ENCODE results near the gene DYNC2H1.
"Not testable (repeated sequence)": the region's sequence is repeated elsewhere in the genome, so short reads cannot be mapped to it uniquely, and the experiment has no call there.

Gene DYNC2H1

GRCh38 chr11:103091064-103091800, 18.0 kb upstream of the DYNC2H1 start:
- Mint-ChIP-seq H3K27ac (peak overlapping the region; percentile 96), H3K36me3 (peaks cover 5 to 8% of the 10 kb centered on the region in 2 donors), H3K4me3 (peak overlapping the region; percentile 93 to 97), H3K27me3 (peaks cover 10 to 16% of the 10 kb centered on the region in 2 donors), H3K4me1 (peaks cover 6 to 23% of the 10 kb centered on the region in 2 donors), H3K9me3 (no peaks in the 10 kb centered on the region)
- ATAC-seq (replicated peaks): peak; percentile 71 to 72
- peak; percentile 25 for DNase-seq

DNA sequence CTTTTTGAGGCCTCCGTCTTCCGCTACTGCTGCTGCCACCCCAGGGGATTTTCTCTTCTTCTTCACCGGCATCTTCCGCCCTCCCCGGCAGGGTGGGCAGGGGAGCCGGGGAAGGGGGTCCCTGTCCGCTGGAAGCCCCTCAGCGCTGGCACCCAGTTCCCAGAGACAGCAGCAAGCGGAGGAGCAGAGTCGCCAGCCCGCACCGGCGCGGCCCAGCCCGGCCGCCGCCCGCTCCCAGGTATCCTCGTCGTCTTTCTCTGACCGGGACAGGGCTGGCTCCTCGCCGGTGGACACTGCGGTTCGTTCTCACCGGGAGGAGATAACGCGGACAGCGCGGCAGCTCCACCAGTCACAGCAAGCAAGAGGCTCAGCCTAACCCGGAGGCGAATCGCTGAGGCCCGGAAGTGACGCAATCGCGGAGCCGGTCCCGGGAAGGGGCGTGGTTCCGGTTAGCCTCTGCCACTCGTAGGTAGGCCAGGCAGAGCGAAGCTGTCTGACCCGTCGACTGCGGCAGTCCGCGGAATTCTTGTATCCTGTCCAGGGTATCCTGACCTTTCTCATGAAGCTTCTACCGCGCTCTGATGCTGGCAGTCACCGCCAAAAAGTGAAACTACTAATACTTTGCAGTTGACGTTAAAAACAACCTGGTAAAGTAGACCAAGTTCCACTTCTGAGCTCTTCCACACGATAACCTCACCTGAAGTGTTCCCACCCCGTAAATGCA, 17.3 kb upstream of the DYNC2H1 start, which contains the start of gene DCUN1D5:
Gene DCUN1D5, minus strand, starts transcription at position 360 of the 724 bp plus-strand sequence. Its CDS starts 288 bp downstream, at position 72.
- H3K27ac Mint-ChIP-seq: peak within 1 kb of the TSS; percentile 96
- peak; percentile 99 to 100 for ATAC-seq (replicated peaks)
- H3K4me1 Mint-ChIP-seq: peaks cover 3 to 23% of the 10 kb centered on the region in 2 donors
- H3K36me3 Mint-ChIP-seq: peaks cover 2 to 4% of the 10 kb centered on the region in 2 donors
- peaks cover 18 to 24% of the 10 kb centered on the region in 2 donors for H3K27me3 Mint-ChIP-seq
- DNase-seq: peak; percentile 93
- H3K4me3 Mint-ChIP-seq: peak within 1 kb of the TSS; percentile 93 to 97
- H3K9me3 Mint-ChIP-seq: no peaks in the 10 kb centered on the region

DNA sequence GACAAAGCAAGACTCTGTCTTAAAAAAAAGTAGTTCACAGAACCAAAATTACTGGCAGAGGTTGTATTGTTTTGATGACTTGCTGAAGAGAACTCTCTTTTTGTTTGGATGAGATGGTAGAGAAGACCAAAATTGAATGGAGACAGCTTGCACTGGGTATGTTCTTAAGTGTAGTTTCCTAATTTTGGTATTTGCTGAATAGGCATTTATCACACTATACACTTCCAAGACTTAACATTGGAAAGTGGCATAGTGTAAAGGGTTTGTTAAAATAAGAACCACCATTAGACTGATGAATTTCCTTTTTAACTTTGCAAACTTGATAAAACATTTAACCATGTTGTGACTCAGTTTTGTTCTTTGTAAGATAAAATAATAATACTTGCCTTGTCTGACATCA, 11.9 kb upstream of the DYNC2H1 start:
- Mint-ChIP-seq H3K4me1 (peaks cover 3 to 5% of the 10 kb centered on the region in 2 donors), H3K4me3 (no peak overlapping the region), H3K9me3 (no peaks in the 10 kb centered on the region), H3K36me3 (no peaks in the 10 kb centered on the region), H3K27me3 (peaks cover 44 to 58% of the 10 kb centered on the region in 2 donors), H3K27ac (no peak overlapping the region)
- no peak for DNase-seq
- no peak for ATAC-seq (replicated peaks)

DNA sequence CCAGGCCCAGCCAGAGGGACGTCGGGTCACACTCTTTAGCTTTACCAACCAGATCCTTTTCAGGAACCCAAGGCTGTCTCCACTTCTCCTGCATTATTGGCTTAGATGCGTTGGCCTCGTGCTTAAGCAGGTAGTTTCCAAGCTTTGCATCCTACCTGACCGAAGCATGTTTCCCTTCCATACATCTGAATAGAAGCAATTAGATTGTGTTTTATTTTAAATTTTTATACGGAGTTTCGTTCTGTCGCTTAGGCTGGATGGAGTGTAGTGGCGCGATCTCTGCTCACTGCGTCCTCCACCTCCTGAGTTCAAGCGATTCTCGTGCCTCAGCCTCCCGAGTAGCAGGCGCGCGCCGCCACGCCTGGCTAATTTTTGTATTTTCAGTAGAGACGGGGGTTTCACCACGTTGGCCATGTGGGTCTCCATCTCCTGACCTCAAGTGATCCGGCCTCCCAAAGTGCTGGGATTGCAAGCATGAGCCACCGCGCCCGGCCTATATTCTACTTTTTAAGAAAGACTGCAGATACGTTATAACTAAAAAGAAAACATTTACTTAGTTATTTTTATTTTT, 677 bp downstream of the DYNC2H1 start:
- Mint-ChIP-seq H3K36me3 (no peaks in the 10 kb centered on the region), H3K27ac (peak overlapping the region; percentile 83), H3K9me3 (no peaks in the 10 kb centered on the region), H3K4me3 (peak overlapping the region; percentile 92 to 97), H3K4me1 (peaks cover 5 to 9% of the 10 kb centered on the region in 2 donors), H3K27me3 (peaks cover 0 to under 1% of the 10 kb centered on the region in 2 donors)
- no peak for DNase-seq
- peak; percentile 40 to 47 for ATAC-seq (replicated peaks)

DNA sequence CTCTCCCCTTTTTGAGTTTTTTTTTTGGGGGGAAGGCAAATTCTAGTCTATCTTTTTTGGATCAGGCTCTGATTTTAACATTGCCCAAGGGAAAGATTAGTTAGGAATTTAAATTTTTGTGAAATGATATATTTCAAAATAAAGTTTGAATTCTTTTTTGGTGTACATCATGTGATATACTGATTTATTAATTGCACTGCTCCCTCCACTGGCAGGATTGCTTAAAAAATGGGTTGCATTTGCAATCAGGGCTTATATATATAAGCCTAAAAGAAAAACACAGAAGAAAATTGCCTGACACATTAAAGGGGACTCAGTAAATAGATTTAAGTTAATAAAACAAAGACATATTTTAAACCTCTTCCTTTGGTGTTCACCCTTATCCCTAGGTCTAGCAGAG, 1.2 kb downstream of the DYNC2H1 start:
- DNase-seq (no peak), ATAC-seq (replicated peaks) (no peak)
- H3K4me1 Mint-ChIP-seq: peaks cover 5 to 9% of the 10 kb centered on the region in 2 donors
- H3K27ac Mint-ChIP-seq: no peak overlapping the region
- no peaks in the 10 kb centered on the region for H3K36me3 Mint-ChIP-seq
- H3K9me3 Mint-ChIP-seq: no peaks in the 10 kb centered on the region
- H3K4me3 Mint-ChIP-seq: no peak overlapping the region
- no peaks in the 10 kb centered on the region for H3K27me3 Mint-ChIP-seq

DNA sequence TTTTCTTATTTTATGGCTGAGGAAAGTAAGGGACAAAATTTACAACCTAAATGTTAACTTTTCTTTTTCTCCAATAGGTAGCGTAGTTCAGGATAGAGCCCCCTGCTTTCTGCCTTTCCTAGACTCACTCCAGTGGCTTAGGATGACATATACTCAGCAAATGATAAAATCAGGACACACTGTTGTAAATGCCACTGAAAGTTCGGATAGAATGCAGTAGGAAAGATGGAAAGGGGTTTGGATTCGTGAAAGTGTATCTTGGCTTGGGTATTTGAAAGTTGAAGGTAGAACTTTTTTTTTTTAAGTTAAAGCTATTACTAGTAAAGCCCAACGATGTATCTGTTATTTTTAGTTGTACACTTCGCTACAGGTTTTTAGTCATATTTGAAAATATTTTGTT, 2.2 kb downstream of the DYNC2H1 start:
- no peaks in the 10 kb centered on the region for H3K27me3 Mint-ChIP-seq
- H3K9me3 Mint-ChIP-seq: no peaks in the 10 kb centered on the region
- DNase-seq (no peak), ATAC-seq (replicated peaks) (no peak)
- H3K36me3 Mint-ChIP-seq: no peaks in the 10 kb centered on the region
- no peak overlapping the region for H3K4me3 Mint-ChIP-seq
- peaks cover 5 to 9% of the 10 kb centered on the region in 2 donors for H3K4me1 Mint-ChIP-seq
- H3K27ac Mint-ChIP-seq: no peak overlapping the region

GRCh38 chr11:103112364-103112763, 3.1 kb downstream of the DYNC2H1 start:
- DNase-seq (no peak), ATAC-seq (replicated peaks) (no peak)
- H3K27me3 Mint-ChIP-seq: no peaks in the 10 kb centered on the region
- no peaks in the 10 kb centered on the region for H3K36me3 Mint-ChIP-seq
- no peaks in the 10 kb centered on the region for H3K9me3 Mint-ChIP-seq
- H3K4me3 Mint-ChIP-seq: no peak overlapping the region
- H3K4me1 Mint-ChIP-seq: peaks cover 5 to 9% of the 10 kb centered on the region in 2 donors
- no peak overlapping the region for H3K27ac Mint-ChIP-seq

DNA sequence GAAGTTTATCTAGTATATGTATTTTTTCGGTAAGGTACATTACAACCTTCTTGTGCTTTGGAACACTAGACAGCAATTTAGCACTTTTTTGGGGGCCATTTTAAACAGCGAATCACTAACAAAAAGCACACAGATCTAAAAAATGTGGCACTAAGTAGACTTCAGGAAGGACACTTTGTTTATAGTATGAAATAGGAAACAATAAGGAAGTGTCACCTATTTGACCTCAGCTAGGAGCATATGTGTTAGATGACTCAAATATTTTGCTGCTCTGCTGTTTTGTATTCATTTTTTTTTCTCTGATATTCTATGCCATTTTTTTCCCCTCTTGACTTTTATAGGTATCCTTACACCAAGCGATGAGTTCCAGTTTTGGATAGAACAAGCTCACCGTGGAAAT, 5.6 kb downstream of the DYNC2H1 start:
- ATAC-seq (replicated peaks) (no peak), DNase-seq (no peak)
- no peaks in the 10 kb centered on the region for H3K9me3 Mint-ChIP-seq
- no peak overlapping the region for H3K4me3 Mint-ChIP-seq
- no peaks in the 10 kb centered on the region for H3K36me3 Mint-ChIP-seq
- peaks cover 0 to under 1% of the 10 kb centered on the region in 2 donors for H3K4me1 Mint-ChIP-seq
- no peak overlapping the region for H3K27ac Mint-ChIP-seq
- no peaks in the 10 kb centered on the region for H3K27me3 Mint-ChIP-seq

GRCh38 chr11:103125462-103125861, 16.2 kb downstream of the DYNC2H1 start:
- no peaks in the 10 kb centered on the region for H3K4me1 Mint-ChIP-seq
- ATAC-seq (replicated peaks): no peak
- H3K36me3 Mint-ChIP-seq: no peaks in the 10 kb centered on the region

GRCh38 chr11:103141986-103142385, 32.8 kb downstream of the DYNC2H1 start:
- H3K36me3 Mint-ChIP-seq: peaks cover 5 to 12% of the 10 kb centered on the region in 2 donors

More at GRCh38 chr11:103125462-103125861, 16.2 kb downstream of the DYNC2H1 start:
- Mint-ChIP-seq H3K9me3 (no peaks in the 10 kb centered on the region), H3K4me3 (no peak overlapping the region), H3K27ac (no peak overlapping the region), H3K27me3 (no peaks in the 10 kb centered on the region)
- no peak for DNase-seq

DNA sequence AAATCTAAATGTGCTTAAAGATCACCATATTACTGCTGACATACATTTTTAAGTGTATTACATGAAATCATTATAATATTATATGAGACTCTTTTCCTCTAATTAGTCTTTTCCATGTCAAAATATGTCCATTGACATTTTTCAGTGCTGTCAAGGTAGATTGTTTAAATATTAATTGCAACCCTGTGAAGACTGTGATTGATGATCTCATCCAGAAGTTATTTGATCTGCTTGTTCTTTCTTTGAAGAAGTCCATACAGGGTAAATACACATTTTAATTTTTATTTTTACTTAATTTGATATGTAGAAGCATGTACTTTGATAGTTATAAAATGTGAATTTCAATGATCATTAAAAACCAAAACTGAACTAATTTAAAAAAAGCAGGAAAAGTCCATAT, 38.4 kb downstream of the DYNC2H1 start:
- H3K27me3 Mint-ChIP-seq: no peaks in the 10 kb centered on the region
- DNase-seq: no peak
- no peaks in the 10 kb centered on the region for H3K36me3 Mint-ChIP-seq
- no peak overlapping the region for H3K27ac Mint-ChIP-seq
- ATAC-seq (replicated peaks): no peak
- H3K9me3 Mint-ChIP-seq: no peaks in the 10 kb centered on the region
- H3K4me3 Mint-ChIP-seq: no peak overlapping the region
- H3K4me1 Mint-ChIP-seq: no peaks in the 10 kb centered on the region

More at GRCh38 chr11:103141986-103142385, 32.8 kb downstream of the DYNC2H1 start:
- DNase-seq; H3K4me1 Mint-ChIP-seq; H3K9me3 Mint-ChIP-seq; ATAC-seq (replicated peaks); H3K27ac Mint-ChIP-seq; H3K27me3 Mint-ChIP-seq; H3K4me3 Mint-ChIP-seq: not testable (repeated sequence)

GRCh38 chr11:103157542-103157941, 48.3 kb downstream of the DYNC2H1 start:
- H3K27ac Mint-ChIP-seq: no peak overlapping the region
- no peaks in the 10 kb centered on the region for H3K27me3 Mint-ChIP-seq
- no peaks in the 10 kb centered on the region for H3K4me1 Mint-ChIP-seq
- no peaks in the 10 kb centered on the region for H3K36me3 Mint-ChIP-seq
- DNase-seq (no peak), ATAC-seq (replicated peaks) (no peak)
- no peaks in the 10 kb centered on the region for H3K9me3 Mint-ChIP-seq
- H3K4me3 Mint-ChIP-seq: no peak overlapping the region

DNA sequence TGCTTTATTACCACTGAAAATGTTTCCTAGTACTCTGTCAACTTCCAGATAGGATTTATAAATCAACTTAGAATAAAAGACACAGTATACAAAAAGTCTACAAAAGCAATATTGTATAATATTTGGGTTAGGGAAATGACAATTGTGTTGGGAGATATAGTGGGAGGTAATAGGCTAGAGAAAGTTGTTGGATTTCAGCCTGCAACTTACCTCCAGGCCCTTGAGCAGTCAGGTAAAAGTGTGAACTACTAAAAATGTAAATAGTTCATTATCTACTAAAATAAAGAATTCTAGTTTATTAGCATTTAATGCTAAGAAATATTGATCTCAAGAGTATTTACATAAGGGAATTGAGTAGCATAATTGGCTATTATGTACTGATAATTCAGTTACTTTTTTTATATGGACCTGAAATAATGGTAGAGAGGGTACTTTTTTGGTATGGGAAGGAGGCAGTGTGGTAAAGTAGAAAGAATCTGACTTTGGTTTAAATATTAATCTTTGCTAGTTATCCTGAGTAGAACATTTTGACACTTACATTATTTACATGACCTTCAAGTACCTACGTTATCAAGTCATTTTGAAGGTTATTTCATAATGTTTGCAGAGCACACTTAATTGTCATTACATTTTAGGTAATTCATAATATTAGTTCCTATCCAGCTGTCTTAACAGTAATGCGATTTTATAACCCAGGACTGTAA, 55.0 kb downstream of the DYNC2H1 start:
- ATAC-seq (replicated peaks) (no peak), DNase-seq (no peak)
- H3K4me1 Mint-ChIP-seq: no peaks in the 10 kb centered on the region
- no peaks in the 10 kb centered on the region for H3K9me3 Mint-ChIP-seq
- H3K4me3 Mint-ChIP-seq: no peak overlapping the region
- no peak overlapping the region for H3K27ac Mint-ChIP-seq
- H3K27me3 Mint-ChIP-seq: no peaks in the 10 kb centered on the region
- H3K36me3 Mint-ChIP-seq: no peaks in the 10 kb centered on the region

GRCh38 chr11:103167166-103167565, 57.9 kb downstream of the DYNC2H1 start:
- no peaks in the 10 kb centered on the region for H3K9me3 Mint-ChIP-seq
- H3K27ac Mint-ChIP-seq: no peak overlapping the region
- H3K36me3 Mint-ChIP-seq: no peaks in the 10 kb centered on the region
- no peak for ATAC-seq (replicated peaks)
- DNase-seq: no peak
- no peaks in the 10 kb centered on the region for H3K27me3 Mint-ChIP-seq
- no peaks in the 10 kb centered on the region for H3K4me1 Mint-ChIP-seq
- no peak overlapping the region for H3K4me3 Mint-ChIP-seq
